Activated T-cell treated with anti-CD3 and anti-CD28 coated beads, Interleukin-2, amount 50 U/mL, for 48 hours (primary cell): Measurements from ENCODE around the gene WDFY2.
"Not testable (repeated sequence)": the region's sequence is repeated elsewhere in the genome, so short reads cannot be mapped to it uniquely, and the experiment has no call there.

ENCODE experiments used
- DNase-seq, 2 experiments: peaks; one replicate each; pipeline ENCODE4 v3.0.0-alpha.2; 2020

WDFY2 gene, protein sequence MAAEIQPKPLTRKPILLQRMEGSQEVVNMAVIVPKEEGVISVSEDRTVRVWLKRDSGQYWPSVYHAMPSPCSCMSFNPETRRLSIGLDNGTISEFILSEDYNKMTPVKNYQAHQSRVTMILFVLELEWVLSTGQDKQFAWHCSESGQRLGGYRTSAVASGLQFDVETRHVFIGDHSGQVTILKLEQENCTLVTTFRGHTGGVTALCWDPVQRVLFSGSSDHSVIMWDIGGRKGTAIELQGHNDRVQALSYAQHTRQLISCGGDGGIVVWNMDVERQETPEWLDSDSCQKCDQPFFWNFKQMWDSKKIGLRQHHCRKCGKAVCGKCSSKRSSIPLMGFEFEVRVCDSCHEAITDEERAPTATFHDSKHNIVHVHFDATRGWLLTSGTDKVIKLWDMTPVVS

DNA sequence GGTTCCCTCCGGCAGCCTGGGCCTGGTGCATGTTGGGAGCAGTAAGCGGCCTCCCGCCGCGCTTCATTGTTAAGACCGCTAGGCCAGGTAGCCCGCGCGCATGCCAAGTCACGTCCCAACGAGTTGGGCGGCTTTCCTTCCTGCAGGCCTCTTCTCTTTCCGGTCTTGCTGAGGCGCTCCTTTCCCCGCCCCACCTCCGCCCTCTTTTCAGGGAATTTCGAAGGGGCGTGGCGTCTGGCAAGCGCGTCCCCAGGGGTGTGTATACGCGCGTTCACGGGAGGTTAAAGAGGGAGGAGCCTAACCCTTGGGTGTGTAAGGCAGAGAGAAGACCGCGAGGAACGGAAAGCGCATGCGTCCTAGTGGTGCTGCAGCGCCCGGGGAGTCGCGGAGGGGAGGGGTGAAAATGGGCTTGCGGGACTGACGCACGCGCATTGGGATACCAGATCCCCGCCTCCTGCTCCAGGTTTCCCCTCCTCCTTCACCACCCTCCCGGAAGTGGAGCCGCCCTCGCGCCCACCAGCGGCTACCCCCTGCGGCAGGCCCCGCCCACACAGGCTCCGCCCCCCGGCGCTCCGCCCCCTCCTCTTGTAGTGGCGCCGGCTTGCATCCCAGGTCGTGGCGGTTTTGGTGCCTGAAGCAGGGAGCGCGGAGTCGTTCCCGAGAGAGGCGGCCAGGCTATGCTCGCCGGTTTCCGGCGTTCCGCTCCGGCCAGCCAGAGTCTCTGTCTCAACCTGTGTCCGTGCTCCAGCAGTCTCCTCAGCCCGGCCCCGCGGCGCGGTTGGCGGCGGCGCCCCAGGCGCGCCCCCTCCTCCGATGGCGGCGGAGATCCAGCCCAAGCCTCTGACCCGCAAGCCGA is at the start of gene WDFY2:
TSS of gene WDFY2 (plus strand) at position 588 of the 856 bp plus-strand sequence. CDS start at position 814, 226 bp downstream.
- peak; percentile 98 to 99 for DNase-seq

DNA sequence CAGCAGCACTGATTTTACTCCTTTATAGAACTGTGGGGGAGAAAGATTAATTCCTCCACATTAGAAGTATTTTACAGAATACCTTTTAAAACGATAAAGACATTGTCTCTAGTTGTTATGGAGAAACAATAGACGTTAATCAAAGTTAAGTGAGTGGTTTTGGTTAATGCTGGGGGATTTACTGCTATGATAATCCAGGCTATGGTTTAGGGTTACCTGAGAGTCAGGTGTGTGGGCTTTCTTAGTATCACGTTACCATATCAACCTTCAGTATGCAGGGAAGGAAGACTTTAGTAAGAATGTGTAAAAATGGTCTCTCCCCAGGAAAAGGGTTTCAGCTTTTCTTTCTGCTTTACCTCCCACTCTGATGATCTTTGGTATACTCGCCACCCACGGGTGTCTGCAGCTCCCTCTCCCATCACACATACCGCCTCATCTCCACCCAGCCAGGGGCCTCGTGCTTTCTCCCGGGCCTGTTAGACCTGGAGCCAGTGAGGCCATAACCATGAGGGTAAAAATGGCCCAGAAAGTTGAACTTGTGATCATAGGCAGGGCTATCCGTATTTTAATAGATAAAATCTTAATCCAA is 45.6 kb upstream of the WDFY2 start:
- no peak for DNase-seq

DNA sequence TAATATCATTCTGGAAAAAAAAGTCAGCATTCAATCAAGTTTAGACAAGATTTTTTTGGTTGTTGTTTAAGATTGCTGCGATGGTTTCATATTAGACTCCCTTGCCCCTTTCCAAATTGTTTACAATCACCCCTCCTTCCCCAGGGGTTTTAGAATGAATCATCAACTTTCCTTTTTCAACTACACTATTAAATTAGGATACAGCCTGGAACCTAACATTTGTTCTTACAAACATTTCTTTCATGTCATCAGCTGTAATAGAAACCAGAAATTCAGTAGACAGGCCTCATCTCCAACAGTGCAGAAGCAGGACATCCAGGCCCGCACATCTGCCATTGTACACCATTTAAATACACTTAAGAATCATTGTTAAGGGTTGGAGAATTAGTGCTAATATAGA is 44.4 kb upstream of the WDFY2 start:
- DNase-seq = no peak

DNA sequence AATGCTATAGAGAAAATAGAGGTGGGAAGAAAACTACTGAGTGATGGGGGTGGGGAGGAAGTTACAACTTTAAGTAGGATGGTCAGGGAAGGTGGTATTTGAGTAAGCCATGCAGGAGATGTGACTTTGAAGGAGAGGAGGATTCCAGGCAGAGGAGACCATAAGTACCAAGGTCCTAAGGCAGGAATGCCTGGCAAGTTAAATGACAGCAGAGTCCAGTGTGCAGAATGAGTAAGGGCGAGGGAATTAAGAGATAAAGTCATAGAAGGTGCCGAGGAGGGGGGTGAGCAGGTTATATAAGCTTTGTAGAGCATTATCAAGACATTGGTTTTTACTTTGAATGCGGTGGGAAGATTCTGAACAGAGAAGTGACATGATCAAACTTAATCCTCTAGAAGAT is 43.2 kb upstream of the WDFY2 start:
- no peak for DNase-seq

DNA sequence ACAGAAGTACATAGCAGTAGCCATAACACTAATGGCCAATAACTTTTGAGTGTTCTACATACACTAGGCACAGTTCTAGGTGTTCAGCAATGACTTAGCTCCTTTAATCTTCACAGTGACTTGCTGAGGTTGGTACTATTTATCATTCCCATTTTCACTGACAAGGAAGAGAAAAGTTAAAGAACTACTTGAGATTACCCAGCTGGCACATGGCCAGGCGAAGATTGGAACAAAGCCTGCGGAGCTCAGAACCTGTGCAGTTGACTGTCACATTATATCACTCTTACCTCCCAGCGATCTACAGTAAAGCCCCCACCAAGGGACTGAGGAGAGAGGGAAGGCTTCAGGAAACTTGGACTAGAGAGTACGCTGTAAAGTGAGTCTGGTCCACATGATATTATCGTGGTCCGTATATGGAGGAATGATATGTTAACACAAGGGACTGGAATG is 42.4 kb upstream of the WDFY2 start:
- no peak for DNase-seq

DNA sequence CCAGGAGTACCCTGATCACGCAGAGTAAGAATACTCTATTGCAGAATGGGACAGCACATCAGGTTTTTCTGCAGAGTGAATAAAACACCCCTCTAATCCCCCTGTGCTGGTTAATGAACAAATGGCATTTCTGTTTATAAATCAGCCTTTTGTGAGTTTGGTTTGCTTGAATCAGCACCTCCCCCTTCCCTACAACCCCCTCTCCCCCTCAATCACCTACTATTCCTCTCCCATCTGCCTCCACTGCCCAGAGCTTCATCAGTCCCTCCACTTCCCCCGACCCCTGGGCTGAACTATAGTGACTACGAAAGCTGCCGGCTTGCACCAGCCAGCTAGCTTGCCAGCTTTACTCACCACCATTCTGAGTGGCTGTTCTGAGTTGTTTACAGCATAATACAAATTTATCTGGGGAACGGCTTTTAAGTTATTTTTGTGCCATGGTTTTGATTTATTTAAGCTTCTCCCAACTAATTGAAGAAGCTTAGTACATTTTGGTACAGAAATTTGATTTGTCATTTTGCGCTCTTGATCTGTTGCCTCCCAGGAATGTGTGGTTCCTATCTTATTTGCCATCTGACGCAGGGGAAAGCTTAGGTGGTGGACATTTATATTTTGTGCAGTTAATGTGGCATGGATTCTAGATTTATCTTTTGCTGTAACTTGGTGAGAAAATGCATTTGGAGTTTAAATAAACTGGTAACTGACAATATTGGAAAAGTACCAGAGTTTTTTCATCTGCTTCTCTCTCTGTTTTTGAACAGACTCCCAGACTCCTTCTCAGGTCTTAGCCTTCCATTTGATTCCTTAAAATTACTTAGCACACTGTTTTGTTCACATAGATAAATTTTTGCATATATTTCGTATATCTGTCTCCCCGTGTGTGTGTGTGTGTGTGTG is 41.7 kb upstream of the WDFY2 start:
- DNase-seq = no peak

DNA sequence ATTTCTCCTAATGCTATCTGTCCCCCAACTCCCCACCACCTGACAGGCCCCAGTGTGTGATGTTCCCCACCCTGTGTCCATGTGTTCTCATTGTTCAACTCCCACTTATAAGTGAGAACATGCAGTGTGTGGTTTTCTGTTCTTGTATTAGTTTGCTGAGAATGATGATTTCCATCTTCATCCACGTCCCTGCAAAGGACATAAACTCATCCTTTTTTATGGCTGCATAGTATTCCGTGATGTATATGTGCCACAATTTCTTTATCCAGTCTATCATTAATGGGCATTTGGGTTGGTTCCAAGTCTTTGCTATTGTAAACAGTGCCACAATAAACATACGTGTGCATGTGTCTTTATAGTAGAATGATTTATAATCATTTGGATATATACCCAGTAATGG is 38.8 kb upstream of the WDFY2 start:
- not testable (repeated sequence) for DNase-seq

DNA sequence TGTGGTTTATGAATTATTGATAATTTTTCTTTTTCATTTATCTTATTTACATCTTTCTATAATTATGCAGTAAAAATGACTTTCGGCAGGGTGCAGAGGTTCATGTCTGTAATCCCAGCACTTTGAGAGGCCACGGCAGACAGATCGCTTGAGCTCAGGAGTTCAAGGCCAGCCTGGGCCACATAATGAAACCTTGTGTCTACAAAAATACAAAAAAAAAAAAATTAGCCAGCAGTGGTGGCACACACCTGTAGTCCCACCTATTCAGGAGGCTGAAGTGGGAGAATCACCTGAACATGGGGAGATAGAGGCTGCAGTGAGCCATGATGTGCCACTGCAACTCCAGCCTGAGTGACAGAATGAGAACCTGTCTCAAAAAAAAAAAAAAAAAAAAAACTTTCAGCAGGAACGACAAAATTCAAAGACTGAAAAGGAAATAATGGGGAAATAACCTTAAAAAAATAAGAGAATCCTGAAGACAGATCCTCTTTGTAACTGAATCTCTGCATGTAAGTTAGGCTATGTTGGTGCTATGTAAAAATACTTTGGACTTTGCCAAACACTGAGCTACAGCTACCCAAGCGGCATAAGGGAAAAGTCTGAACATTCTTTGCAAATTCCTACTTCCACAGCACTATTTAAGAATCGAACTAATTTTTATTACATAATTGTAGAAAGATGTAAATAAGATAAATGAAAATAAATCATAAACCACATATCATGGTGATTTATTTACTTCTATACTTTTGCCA is 36.7 kb upstream of the WDFY2 start:
- DNase-seq = no peak

DNA sequence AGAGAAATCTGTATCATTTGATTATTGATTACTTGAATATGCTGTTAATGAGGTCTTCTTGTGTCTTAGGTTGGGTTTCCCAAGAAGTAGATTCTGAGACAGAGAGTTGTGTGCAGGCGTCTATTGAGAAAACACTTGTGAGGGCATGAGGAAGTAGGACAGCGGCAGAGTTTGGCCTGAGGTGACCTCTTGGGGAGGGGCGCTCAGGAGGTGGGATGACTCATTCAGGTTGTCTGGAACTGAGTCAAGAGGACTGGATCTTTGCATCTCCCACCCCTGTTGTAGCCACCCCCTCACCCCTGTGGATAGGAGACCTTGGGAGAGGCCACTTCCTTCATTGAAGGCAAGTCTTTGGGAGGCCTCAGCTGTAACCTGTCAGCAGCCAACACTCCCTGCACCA is 35.2 kb upstream of the WDFY2 start:
- no peak for DNase-seq

DNA sequence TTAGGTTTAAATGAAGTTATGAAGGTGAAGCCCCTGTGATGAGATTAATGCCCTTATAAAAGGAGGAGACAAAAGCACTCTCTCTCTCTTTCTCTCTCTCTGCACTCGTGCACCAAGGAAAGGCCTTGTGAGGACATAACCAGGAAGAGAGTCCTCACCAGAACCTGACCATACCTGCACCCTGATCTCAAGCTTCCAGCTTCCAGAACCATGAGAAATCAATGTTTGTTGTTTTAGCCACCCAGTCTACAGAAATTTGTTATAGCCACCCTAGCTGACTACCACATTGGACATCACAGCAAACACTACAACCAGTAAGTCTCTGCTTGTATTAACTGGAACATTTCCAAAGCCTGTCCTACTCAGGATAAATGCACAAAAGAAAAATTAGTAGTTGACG is 34.7 kb upstream of the WDFY2 start:
- no peak for DNase-seq

DNA sequence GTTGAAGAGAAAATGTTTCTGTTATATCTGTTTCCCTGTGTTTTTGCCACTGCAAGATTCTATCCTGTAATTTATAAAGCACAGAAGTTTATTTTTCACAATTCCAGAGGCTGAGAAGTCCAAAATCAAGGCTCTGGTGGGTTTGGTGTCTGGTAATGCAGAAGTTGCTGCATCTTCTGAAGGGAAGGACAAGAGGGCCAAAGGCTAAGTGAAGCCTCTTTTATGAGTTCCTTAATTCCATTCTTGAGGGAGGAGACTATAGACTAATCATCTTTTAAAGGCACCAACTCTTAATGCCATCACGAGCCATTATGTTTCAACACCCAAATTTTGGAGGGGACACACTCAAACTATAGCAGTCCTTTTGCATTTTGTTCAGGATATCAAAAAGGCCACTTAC is 34.1 kb upstream of the WDFY2 start:
- no peak for DNase-seq

DNA sequence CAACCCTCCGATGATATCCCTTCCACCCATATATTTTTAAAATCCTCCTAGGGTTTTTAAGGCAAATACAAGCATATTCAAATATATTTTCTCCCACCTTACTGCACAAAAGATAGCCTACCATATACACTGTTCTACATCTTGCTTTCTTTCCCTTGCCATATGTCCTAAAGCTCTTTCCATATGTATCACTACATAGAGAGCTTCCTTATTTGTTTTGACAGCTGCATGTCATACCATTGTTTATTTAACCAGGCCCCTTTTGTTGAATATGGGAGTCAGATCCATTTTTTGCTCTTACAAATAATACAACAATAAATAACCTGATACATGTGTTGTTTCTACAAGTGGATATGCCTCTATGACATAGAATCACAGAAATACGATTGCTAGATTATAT is 32.8 kb upstream of the WDFY2 start:
- DNase-seq = no peak

DNA sequence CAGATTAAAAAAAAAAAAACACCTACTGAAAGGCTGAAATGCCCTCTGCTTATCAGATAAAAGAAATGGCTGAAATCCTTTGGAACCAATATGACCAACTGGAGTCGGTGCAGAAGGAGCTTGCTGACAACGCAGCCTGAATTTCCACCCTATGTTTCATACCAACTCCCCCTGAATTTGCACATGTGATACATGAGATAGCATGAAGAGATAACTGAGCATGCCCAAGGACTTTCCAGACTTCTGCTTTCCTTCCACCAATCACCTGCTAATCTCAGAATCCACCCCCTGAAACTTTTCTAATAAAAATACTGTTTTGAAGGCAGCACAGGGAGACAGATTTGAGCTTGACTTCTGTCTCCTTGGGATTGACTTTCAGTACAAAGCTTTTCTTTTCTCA is 32.2 kb upstream of the WDFY2 start:
- no peak for DNase-seq

DNA sequence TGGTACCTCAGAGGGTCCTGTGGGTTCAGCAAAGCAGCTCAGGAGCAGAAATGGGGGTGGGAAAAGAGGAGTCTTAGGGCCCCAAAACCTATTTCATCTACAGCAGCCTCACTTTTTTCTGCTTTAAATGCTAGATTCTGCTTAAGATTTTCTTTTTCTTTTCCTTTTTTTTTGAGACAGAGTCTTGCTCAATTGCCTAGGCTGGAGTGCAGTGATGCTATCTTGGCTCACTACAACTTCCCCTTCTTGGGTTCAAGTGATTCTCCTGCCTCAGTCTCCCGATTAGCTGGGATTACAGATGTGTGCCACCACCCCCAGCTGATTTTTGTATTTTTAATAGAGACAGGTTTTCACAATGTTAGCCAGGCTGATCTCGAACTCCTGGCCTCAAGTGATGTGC is 30.7 kb upstream of the WDFY2 start:
- no peak for DNase-seq

DNA sequence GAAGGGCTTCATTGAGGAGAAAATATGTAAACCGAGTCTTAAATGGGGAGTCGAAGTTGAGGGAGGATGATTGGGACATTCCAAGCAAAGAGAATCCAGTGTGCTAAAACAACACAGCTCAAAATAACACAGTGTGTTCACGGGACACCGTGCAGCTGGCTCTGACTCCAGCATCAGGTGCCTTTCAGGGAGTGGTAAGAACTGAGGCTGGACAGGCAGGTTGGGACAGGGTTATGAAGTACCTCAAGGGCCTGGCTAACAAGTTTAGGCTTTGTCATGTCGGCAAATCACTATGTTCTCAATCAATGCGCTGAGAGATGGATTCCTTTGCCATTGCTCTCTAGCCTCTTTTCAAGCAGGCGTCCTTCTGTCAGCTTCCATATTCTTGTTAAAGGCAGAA is 27.5 kb upstream of the WDFY2 start:
- DNase-seq = no peak

DNA sequence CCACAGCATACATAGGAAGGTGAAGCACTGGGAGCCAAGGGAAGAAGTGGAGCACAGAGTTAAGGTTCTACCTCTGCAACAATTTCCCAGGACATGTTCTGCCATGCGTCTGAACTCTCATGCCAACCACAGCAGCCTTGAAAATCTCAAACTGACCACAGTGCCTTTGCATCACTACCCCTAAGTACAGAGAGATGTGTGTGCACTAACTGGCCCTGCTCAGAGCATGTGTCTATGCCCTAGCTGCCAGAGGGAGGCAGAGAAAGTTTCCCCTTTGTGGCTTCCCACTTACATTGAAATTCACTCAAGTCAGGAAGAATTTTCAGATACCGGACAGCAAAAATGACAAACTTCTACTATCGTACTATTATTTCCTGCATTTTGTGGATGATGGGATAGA is 26.8 kb upstream of the WDFY2 start:
- DNase-seq = no peak

DNA sequence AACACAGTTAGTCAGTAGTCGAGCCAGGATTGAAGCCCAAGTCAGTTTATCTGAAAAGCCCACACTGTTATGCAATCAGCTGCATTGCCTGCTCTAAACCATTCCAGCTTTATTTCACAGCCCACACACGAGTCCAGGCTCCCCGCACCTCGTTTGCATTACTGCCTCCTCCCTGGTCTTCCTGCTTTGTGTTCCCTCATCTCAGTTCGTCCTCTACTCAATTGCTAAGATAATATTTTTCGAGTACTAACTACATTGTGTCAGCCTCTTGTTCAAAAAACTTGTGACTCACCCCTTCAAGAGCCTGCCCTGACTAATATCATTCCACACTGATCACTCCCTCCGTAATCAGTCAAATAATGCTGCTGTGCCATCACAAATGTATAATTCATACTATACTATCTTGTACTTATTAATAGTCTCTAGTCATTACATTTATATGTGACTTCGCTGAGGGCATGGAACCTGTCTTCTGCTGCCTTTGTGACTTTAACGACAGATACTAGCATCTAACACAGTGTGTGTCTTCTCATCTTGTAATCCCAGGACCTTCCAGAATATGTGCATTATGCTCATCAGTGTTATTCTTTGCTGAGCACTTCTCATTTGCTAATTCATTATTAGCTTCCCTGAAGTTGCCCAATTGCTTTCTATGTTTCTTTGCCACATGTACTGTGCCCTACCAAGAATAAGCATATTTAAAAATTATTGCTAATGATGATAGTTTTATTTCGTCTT is 26.2 kb upstream of the WDFY2 start:
- no peak for DNase-seq

DNA sequence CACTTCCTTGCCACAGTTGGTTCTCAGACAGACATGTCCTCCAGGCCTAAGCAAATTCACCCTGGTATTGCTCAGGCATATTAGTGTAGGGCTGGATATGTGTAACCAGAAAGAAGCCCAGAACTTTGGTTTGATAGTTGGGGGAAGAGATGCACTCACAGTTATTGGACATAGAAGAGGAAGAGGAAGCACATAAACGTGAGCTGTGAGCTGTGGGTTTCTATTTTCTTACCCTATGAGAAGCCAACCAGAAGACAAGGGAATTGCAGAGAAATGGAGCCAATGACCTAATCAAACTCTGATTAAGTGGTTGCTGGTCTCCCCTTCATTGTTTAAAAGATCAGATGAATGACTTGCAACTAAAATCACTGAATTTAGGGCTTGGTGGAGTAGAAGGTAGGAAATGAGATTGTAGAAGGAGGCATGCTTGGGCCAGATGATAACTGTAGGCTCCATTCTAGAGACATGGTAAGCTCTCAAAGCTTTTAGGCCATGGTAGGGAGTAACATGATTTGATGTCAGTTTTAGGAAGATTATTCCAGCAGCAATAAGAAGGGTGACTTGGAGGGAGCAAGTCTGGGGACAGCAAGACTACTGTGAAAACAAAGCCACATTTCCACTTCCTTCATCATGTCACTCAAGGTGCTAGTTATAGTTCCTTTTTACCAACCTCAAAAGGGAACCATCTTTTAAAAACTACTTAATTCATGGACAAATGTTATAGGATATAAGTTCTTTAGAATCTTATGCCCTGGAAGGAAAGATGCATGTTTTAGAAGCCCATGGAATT is 24.1 kb upstream of the WDFY2 start:
- no peak for DNase-seq

DNA sequence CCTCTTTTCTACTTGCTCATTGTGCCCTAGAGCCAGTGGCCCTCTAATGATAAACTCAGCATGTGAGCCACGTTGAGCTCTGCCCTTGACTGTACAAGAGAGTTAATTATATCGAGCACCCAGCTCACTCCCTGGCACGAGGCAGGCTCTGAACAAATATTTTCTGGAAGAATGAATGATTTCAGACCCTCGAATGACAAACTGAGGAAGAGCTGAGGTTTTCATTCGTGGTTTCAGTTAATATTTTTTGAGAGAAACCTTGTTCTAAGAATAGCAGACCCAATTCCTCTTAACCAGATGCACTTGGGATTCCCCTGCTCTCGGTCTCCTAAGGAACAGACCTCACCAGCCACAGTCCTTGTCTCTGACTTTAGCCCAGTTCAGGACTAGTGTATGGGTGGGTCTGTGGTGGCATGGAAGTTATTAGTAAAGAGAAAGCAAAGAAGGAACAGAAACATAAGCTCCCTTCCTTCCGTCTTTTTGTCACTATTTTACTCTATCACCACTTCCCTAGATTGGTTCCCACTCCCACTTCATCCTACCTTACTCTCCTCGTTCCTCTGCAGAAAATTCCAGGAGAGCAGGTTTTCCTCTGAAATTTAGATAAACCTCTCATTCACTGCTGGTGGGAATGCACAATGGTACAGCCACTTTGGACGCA is 22.1 kb upstream of the WDFY2 start:
- no peak for DNase-seq

DNA sequence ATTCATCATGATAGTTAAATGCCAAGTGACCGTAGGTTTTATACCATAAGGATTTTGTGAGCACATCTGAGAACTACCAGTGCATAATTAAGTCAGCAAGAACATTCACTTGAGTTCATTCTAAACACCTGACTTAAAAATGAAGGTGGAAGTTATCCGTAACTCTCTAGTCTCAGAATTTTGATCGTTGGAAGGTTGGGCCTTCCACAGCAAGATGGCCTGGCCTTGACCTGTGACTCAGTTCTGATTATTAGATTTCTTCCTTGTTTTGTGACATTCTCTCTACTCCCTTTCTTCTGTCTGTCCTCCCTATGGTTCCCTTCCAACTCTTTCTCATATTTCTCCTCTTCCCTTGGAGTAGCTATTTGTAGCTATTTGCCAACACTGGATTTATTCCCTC is 20.0 kb upstream of the WDFY2 start:
- DNase-seq = no peak
